ENCODE measurements around the gene RASSF5.

- no peak for TF ChIP-seq CTCF (optimal IDR thresholded peaks at IDR 0.05 in 1 of 3, IDR thresholded peaks at IDR 0.05 in 1 of 3, conservative IDR thresholded peaks at IDR 0.05 in 1 of 3; ENCODE audit: extremely low read depth in 1 of 3, insufficient read depth in 2 of 3, low read length in 3 of 3)
- no peak for TF ChIP-seq EZH2 (IDR thresholded peaks at IDR 0.05; ENCODE audit: low read length)
Measured at GRCh38 chr1:206488466-206488865, 18.9 kb upstream of the RASSF5 start.

All from keratinocyte (primary cell).